Breast epithelium (tissue), 4 donors: ENCODE measurements around the gene LMO2. TPM values are rescaled to one million over a fixed set of nuclear protein-coding genes. Genes with fewer than 3 reads are reported as not detected.

Source experiments
- DNase-seq, 2 donors: peaks; one replicate each; pipeline ENCODE4 v3.0.0-alpha.2; 2019; ENCODE audit warnings: low spot score in 2 of 2
- H3K27ac ChIP-seq, 2 donors: fragments of 200-600 bp; sonication (generic) in 1 of 2; one replicate each; pipeline ENCODE4 v1.5.1; 2016 to 2019; ENCODE audit warnings: mild to moderate bottlenecking in 1 of 2
- H3K27me3 ChIP-seq, 2 donors: fragments of 200-600 bp; sonication (generic) in 1 of 2; one replicate each; pipeline versions ENCODE4 v1.5.1 to v1.6.0; 2017 to 2019; ENCODE audit warnings: control low read depth in 1 of 2, mild to moderate bottlenecking in 1 of 2
- H3K36me3 ChIP-seq: fragments of 200-600 bp; one replicate; pipeline ENCODE4 v1.5.1; 2019
- H3K4me1 ChIP-seq, 2 donors: fragments of 200-600 bp; sonication (generic); one replicate each; pipeline ENCODE4 v1.5.1; 2016 to 2019; ENCODE audit warnings: control low read depth in 1 of 2
- H3K4me3 ChIP-seq, 3 donors: fragments of 200-600 bp; sonication (generic); 1 replicate in 2 of 3; 2 replicates in 1 of 3; pipeline ENCODE4 v1.5.1; 2016 to 2019; ENCODE audit warnings: mild to moderate bottlenecking in 3 of 3, moderate library complexity in 2 of 3
- H3K9me3 ChIP-seq, 2 donors: fragments of 200-600 bp; sonication (generic) in 1 of 2; one replicate each; pipeline ENCODE4 v1.5.1; 2016 to 2019; ENCODE audit warnings: control low read depth in 1 of 2
- CTCF ChIP-seq, 3 donors: fragments of 450-650 bp; IDR thresholded peaks; one replicate each; pipeline ENCODE4 v1.5.1; 2016 to 2017; ENCODE audit warnings: antibody characterized with exemption in 3 of 3, mild to moderate bottlenecking in 3 of 3, moderate library complexity in 3 of 3
- POLR2A ChIP-seq: fragments of 450-650 bp; IDR thresholded peaks from one replicate; pipeline ENCODE4 v1.6.1; 2016; ENCODE audit warnings: antibody characterized with exemption, mild to moderate bottlenecking, moderate library complexity
- POLR2AphosphoS5 ChIP-seq, 3 donors: sonication (generic); formaldehyde crosslinking; IDR thresholded peaks; one replicate each; pipeline ENCODE4 v1.6.1; 2017; ENCODE audit warnings: antibody characterized with exemption in 3 of 3
- intact Hi-C: fragments of 100-400 bp; cut with DNase I; formaldehyde crosslinking; loops from one replicate; pipeline ENCODE4 v1.15.1; 2023; ENCODE audit warnings: low total_unique reads
- total RNA-seq, 3 donors: library from RNA; depleted of rRNA; stranded (reverse); fragments of >200 nt; gene quantifications; one replicate each; pipeline ENCODE4 v1.1.0, GENCODE V29; 2016

LMO2 gene
- 10 to 100 TPM; 19.5 to 21.9 (median 20.0) TPM for total RNA-seq

DNA sequence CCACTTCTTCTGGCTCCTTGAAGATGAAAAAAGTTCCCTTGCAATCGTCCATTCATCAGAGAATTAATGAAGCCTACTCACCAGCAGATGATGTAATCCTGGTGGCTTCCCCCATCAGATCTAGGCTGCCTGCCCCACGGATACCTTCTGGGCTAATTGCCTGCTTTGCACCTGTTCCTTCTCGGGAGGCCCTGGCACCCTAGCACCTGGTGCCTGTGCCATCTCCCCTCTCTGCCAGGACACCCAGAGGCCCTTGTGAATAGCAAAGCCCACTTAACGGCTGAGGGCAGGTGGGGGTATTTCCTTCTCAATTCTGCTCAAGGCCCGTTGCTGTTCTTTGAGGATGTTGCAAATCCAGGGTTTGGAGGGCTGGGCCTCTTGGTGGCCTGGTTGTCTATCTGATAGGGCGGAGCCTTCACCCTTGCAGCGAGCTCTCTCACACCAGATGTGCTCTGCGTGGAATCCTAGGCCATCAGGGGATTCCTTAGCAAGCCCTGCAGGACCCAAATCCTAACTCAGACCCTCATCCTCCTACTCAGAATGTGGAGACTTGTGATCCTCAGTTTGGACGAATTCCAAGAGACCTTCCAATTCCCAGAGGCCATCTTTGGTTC, at the start of gene LMO2:
LMO2 (minus strand) TSS at position 363 of the 614 bp plus-strand sequence. CDS start 22,360 bp downstream, outside the sequence.
- intact Hi-C loops = no loop called here

GRCh38 chr11:33940538-33940815, 48.6 kb upstream of the LMO2 start:
- H3K27me3 ChIP-seq = no peaks in the 10 kb centered on the region
- intact Hi-C loops = no loop called here
- TF ChIP-seq POLR2A (no peak), CTCF (IDR thresholded peaks at IDR 0.05) (no peak), POLR2AphosphoS5 (IDR thresholded peaks at IDR 0.05) (no peak)
- DNase-seq = no peak
- H3K4me1 ChIP-seq = no peaks in the 10 kb centered on the region
- H3K27ac ChIP-seq = no peak overlapping the region
- H3K36me3 ChIP-seq = no peaks in the 10 kb centered on the region
- no peak overlapping the region for H3K4me3 ChIP-seq
- H3K9me3 ChIP-seq = no peaks in the 10 kb centered on the region

More for the DNA sequence above, at the start of gene LMO2:
- no peaks in the 10 kb centered on the region for H3K4me1 ChIP-seq
- no peaks in the 10 kb centered on the region for H3K27me3 ChIP-seq
- H3K4me3 ChIP-seq = no peak within 1 kb of the TSS
- no peak within 1 kb of the TSS for H3K27ac ChIP-seq
- TF ChIP-seq POLR2AphosphoS5 (IDR thresholded peaks at IDR 0.05) (no peak), POLR2A (no peak), CTCF (IDR thresholded peaks at IDR 0.05) (no peak)
- no peaks in the 10 kb centered on the region for H3K9me3 ChIP-seq
- no peak for DNase-seq
- H3K36me3 ChIP-seq = no peaks in the 10 kb centered on the region

- H3K36me3 ChIP-seq = no peaks in the 10 kb centered on the region
- H3K4me1 ChIP-seq = no peaks in the 10 kb centered on the region
- H3K9me3 ChIP-seq = no peaks in the 10 kb centered on the region
- intact Hi-C loops = no loop called here
- peak overlapping the region in 1 of 2 donors; percentile 44 for H3K27ac ChIP-seq
- H3K27me3 ChIP-seq = no peaks in the 10 kb centered on the region
- DNase-seq = no peak
- peak overlapping the region in 1 of 3 donors; percentile 28 for H3K4me3 ChIP-seq
- TF ChIP-seq CTCF (IDR thresholded peaks at IDR 0.05) (no peak), POLR2AphosphoS5 (IDR thresholded peaks at IDR 0.05) (no peak), POLR2A (no peak)
These were observed 45.1 kb upstream of the LMO2 start for GRCh38 chr11:33936725-33937604.

DNA sequence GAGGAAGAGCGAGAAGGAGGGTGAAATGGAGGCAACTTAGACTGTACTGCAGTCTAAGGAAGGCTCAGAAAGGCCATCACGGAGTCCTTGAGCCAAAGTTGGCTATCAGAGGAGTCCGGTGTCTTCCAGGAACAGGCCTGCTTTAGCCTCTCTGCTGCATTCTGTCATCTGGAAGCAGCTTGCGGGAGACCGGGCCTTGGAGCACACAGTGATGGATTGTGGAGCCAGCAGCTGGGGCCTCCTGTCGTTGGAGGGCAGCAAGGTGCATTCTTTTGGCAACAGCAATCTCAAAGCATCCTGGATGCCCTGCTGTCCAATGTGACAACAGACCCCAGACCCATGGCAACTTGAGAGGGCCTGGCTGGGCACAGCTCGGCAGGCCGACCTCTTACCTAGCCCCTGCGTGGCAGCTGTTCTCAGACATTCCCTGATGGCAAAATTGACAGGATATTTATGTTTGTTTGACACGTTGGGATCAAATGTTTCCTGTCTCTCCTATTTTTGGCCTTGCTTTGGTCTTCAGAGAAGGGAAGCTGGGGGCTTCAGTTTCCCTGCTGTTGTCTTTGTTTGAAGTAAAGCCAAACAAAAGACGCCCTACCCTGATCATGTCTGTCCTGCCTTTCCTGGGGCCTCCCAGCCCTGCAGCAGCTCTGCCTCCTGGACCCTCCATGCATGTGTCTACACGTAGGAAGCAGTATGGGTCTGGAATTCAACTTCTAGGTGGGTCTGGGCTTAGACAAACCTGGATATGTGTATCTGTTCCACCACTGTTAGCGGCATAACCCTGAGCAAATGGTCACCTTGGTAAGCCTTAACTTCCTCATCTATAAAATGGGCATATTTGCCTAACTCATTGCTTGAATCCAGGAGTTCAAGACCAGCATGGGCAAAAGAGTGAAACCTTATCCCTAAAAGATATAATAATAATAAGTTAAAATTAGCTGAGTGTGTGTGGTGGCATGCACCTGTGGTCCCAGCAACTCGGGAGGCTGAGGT, 43.9 kb upstream of the LMO2 start:
- intact Hi-C loops = no loop called here
- Histone ChIP-seq H3K4me1 (no peaks in the 10 kb centered on the region), H3K27me3 (no peaks in the 10 kb centered on the region), H3K9me3 (no peaks in the 10 kb centered on the region), H3K4me3 (no peak overlapping the region), H3K36me3 (no peaks in the 10 kb centered on the region), H3K27ac (peak overlapping the region in 1 of 2 donors; percentile 2)
- no peak for DNase-seq
- TF ChIP-seq CTCF (IDR thresholded peaks at IDR 0.05) = no peak
- no peak for TF ChIP-seq POLR2AphosphoS5 (IDR thresholded peaks at IDR 0.05)
- TF ChIP-seq POLR2A = no peak
